ENCODE data around the gene PTPRJ.

PTPRJ gene

DNA sequence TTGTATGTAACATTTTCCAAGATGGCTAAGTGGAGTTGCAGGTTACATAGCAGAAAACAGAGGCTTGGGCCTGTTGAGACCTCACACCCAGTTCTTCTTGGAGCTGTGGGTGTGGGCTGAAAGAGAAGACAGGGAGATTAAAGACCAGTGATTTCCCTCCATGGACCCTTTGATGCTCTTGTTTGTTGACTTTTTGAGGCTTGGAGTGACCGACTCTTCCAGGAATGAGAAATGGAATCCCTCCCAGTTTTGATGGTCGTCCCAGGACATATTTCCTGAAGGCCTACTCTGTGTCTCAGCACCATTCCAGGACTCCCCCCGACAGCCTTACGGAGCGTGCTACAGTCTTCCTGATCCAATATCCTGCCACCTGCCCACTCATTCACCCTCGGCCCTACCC lies 96.9 kb downstream of the PTPRJ start:
- no peak for DNase-seq (ENCODE audit: low read depth)
- TF ChIP-seq, protein P1, sequence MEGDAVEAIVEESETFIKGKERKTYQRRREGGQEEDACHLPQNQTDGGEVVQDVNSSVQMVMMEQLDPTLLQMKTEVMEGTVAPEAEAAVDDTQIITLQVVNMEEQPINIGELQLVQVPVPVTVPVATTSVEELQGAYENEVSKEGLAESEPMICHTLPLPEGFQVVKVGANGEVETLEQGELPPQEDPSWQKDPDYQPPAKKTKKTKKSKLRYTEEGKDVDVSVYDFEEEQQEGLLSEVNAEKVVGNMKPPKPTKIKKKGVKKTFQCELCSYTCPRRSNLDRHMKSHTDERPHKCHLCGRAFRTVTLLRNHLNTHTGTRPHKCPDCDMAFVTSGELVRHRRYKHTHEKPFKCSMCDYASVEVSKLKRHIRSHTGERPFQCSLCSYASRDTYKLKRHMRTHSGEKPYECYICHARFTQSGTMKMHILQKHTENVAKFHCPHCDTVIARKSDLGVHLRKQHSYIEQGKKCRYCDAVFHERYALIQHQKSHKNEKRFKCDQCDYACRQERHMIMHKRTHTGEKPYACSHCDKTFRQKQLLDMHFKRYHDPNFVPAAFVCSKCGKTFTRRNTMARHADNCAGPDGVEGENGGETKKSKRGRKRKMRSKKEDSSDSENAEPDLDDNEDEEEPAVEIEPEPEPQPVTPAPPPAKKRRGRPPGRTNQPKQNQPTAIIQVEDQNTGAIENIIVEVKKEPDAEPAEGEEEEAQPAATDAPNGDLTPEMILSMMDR (IDR thresholded peaks at IDR 0.05; ENCODE audit: control insufficient read depth, insufficient read depth, low read depth, low read length, missing control alignments), result no peak
- no peak overlapping the region for H3K4me3 ChIP-seq (ENCODE audit: control insufficient read depth, low read depth, low read length)

DNA sequence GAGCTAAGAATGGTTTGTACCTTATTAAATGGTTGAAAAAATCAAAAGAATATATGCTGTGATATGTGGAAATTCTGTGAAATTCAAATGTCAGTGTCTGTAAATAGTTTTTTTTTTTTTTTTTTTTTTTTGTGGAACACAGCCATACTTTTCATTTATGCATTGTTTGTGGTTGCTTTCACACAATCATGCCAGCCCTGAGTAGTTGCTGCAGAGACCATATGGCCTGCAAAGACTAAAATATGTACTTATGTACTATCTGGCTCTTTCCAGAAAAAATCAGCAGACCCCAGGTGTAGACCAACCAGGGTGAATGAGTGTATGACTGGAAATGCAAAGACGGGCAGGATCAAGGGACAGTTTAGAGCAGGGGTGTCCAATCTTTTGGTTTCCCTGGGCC lies 98.3 kb downstream of the PTPRJ start:
- TF ChIP-seq, protein P1 (IDR thresholded peaks at IDR 0.05; ENCODE audit: control insufficient read depth, insufficient read depth, low read depth, low read length, missing control alignments), result no peak
- no peak for DNase-seq (ENCODE audit: low read depth)
- H3K4me3 ChIP-seq (ENCODE audit: control insufficient read depth, low read depth, low read length), result no peak overlapping the region

DNA sequence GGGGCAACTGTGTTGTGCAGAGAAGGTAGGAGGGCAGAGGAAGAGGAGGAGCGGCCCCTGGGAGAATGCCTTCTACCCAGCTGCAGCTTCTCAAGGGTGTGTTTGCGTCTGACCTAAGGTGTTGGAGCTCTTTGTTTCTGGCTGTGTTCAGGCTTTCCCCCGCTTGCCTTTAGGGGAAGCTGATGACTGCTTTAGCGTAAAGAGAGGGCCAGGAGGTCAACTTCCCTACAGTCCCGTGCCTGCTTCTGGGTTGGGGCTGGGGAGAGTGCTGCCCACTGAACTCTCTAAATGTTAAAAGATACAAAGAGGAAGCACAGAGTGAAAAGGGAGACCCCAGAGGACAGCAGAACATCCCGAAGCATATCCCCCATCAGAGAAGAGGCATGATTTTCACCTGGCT lies 99.2 kb downstream of the PTPRJ start:
- no peak for DNase-seq (ENCODE audit: low read depth)
- TF ChIP-seq, protein P1 (IDR thresholded peaks at IDR 0.05; ENCODE audit: control insufficient read depth, insufficient read depth, low read depth, low read length, missing control alignments), result no peak
- H3K4me3 ChIP-seq (ENCODE audit: control insufficient read depth, low read depth, low read length), result no peak overlapping the region

- TF ChIP-seq, protein P1 (IDR thresholded peaks at IDR 0.05; ENCODE audit: control insufficient read depth, insufficient read depth, low read depth, low read length, missing control alignments), result no peak
- no peak for DNase-seq (ENCODE audit: low read depth)
- no peak overlapping the region for H3K4me3 ChIP-seq (ENCODE audit: control insufficient read depth, low read depth, low read length)
These were observed 100.0 kb downstream of the PTPRJ start for GRCh38 chr11:48080301-48080861.

GRCh38 chr11:48081151-48082010 lies 101.0 kb downstream of the PTPRJ start:
- peak; percentile 52 for DNase-seq (ENCODE audit: low read depth)
- TF ChIP-seq, protein P1 (IDR thresholded peaks at IDR 0.05; ENCODE audit: control insufficient read depth, insufficient read depth, low read depth, low read length, missing control alignments), result no peak
- peak overlapping the region; percentile 6 for H3K4me3 ChIP-seq (ENCODE audit: control insufficient read depth, low read depth, low read length)

- DNase-seq (ENCODE audit: low read depth), result no peak
- TF ChIP-seq, protein P1 (IDR thresholded peaks at IDR 0.05; ENCODE audit: control insufficient read depth, insufficient read depth, low read depth, low read length, missing control alignments), result no peak
- H3K4me3 ChIP-seq (ENCODE audit: control insufficient read depth, low read depth, low read length), result no peak overlapping the region
These were observed 102.4 kb downstream of the PTPRJ start for GRCh38 chr11:48082771-48083170.

All from AG09309 (cell line).